ENCODE results near the gene NAT9. TPM values are rescaled to one million over a fixed set of nuclear protein-coding genes. Genes with fewer than 3 reads are reported as not detected.

Gene NAT9
- total and polyA plus RNA-seq, 2 donors (not counting 1 experiment from before 2014, with no cell fraction given) = 66.6 to 73.6 TPM

- H3K4me3 ChIP-seq (ENCODE audit: control extremely low read depth in 1 of 5, extremely low read depth in 1 of 5, insufficient read depth in 1 of 5, low read depth in 2 of 5, low read length in 4 of 5) = no peak overlapping the region
- no peaks in the 10 kb centered on the region for H4K20me1 ChIP-seq (ENCODE audit: control insufficient read depth, insufficient read depth, low read length, poor library complexity, severe bottlenecking)
- no peak overlapping the region for H2AFZ ChIP-seq (ENCODE audit: insufficient read depth, low read depth, low read length, poor library complexity, severe bottlenecking)
- no peak for TF ChIP-seq EZH2 (IDR thresholded peaks at IDR 0.05; ENCODE audit: borderline replicate concordance, insufficient read depth, low read depth, low read length, poor library complexity, severe bottlenecking)
- TF ChIP-seq, protein P1, sequence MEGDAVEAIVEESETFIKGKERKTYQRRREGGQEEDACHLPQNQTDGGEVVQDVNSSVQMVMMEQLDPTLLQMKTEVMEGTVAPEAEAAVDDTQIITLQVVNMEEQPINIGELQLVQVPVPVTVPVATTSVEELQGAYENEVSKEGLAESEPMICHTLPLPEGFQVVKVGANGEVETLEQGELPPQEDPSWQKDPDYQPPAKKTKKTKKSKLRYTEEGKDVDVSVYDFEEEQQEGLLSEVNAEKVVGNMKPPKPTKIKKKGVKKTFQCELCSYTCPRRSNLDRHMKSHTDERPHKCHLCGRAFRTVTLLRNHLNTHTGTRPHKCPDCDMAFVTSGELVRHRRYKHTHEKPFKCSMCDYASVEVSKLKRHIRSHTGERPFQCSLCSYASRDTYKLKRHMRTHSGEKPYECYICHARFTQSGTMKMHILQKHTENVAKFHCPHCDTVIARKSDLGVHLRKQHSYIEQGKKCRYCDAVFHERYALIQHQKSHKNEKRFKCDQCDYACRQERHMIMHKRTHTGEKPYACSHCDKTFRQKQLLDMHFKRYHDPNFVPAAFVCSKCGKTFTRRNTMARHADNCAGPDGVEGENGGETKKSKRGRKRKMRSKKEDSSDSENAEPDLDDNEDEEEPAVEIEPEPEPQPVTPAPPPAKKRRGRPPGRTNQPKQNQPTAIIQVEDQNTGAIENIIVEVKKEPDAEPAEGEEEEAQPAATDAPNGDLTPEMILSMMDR (IDR thresholded peaks at IDR 0.05) = no peak
- peaks cover 0 to 4% of the 10 kb centered on the region in 2 experiments for H3K36me3 ChIP-seq (replicated peaks in 1 of 2; ENCODE audit: control extremely low read depth in 1 of 2, control insufficient read depth in 1 of 2, extremely low read depth in 1 of 2, insufficient read depth in 2 of 2, low read length in 1 of 2)
- Mint-ChIP-seq H3K9me3 (ENCODE audit: insufficient read depth) (no peaks in the 10 kb centered on the region), H3K27ac (no peak overlapping the region), H3K27me3 (no peaks in the 10 kb centered on the region), H3K4me3 (no peak overlapping the region), H3K4me1 (no peaks in the 10 kb centered on the region)
- H3K79me2 ChIP-seq (ENCODE audit: control insufficient read depth, insufficient read depth, low read length) = no peaks in the 10 kb centered on the region
- intact Hi-C loops (cut with micrococcal nuclease) = no loop called here
- H3K27ac ChIP-seq (ENCODE audit: low read length in 2 of 2) = no peak overlapping the region
- no peaks in the 10 kb centered on the region for H3K4me1 ChIP-seq (ENCODE audit: control insufficient read depth in 2 of 2, insufficient read depth in 2 of 2, low read length in 2 of 2)
- 98% methylated on average over 11 of the region's 15 CpGs for WGBS (ENCODE audit: insufficient coverage)
- ChIA-PET POLR2A (interaction anchor here (0.6 kb wide), 1 partner anchor 350 kb away, joined by 8 read pairs; no protein-coding TSS in a partner anchor), CTCF (no interaction called here)
- no peaks in the 10 kb centered on the region for H3K9me3 ChIP-seq (ENCODE audit: control extremely low read depth in 1 of 3, control insufficient read depth in 2 of 3, insufficient read depth in 1 of 3, low read length in 2 of 3)
- DNase-seq (no peak), ATAC-seq (ENCODE audit: low read depth) (no peak)
- no peak overlapping the region for H3K4me2 ChIP-seq (replicated peaks; ENCODE audit: low read depth, low read length, poor library complexity, severe bottlenecking)
- H3K27me3 ChIP-seq (replicated peaks in 1 of 4; ENCODE audit: control extremely low read depth in 1 of 4, control insufficient read depth in 3 of 4, insufficient read depth in 4 of 4, low read length in 3 of 4) = no peaks in the 10 kb centered on the region
- H3K9ac ChIP-seq (ENCODE audit: low read length) = no peak overlapping the region
These were observed 34.7 kb upstream of the NAT9 start for GRCh38 chr17:74810699-74811485.

- WGBS (ENCODE audit: insufficient coverage) = 58% methylated on average over 10 of the region's 17 CpGs
- Histone ChIP-seq H3K9ac (ENCODE audit: low read length) (no peak overlapping the region), H3K36me3 (replicated peaks in 1 of 2; ENCODE audit: control extremely low read depth in 1 of 2, control insufficient read depth in 1 of 2, extremely low read depth in 1 of 2, insufficient read depth in 2 of 2, low read length in 1 of 2) (peaks cover 0 to 4% of the 10 kb centered on the region in 2 experiments), H3K4me1 (ENCODE audit: control insufficient read depth in 2 of 2, insufficient read depth in 2 of 2, low read length in 2 of 2) (no peaks in the 10 kb centered on the region), H3K27me3 (replicated peaks in 1 of 4; ENCODE audit: control extremely low read depth in 1 of 4, control insufficient read depth in 3 of 4, insufficient read depth in 4 of 4, low read length in 3 of 4) (no peaks in the 10 kb centered on the region), H3K4me3 (ENCODE audit: control extremely low read depth in 1 of 5, extremely low read depth in 1 of 5, insufficient read depth in 1 of 5, low read depth in 2 of 5, low read length in 4 of 5) (no peak overlapping the region), H3K9me3 (ENCODE audit: control extremely low read depth in 1 of 3, control insufficient read depth in 2 of 3, insufficient read depth in 1 of 3, low read length in 2 of 3) (no peaks in the 10 kb centered on the region), H3K4me2 (replicated peaks; ENCODE audit: low read depth, low read length, poor library complexity, severe bottlenecking) (no peak overlapping the region), H4K20me1 (ENCODE audit: control insufficient read depth, insufficient read depth, low read length, poor library complexity, severe bottlenecking) (no peaks in the 10 kb centered on the region), H3K27ac (ENCODE audit: low read length in 2 of 2) (no peak overlapping the region), H2AFZ (ENCODE audit: insufficient read depth, low read depth, low read length, poor library complexity, severe bottlenecking) (no peak overlapping the region), H3K79me2 (ENCODE audit: control insufficient read depth, insufficient read depth, low read length) (no peaks in the 10 kb centered on the region)
- TF ChIP-seq EZH2 (IDR thresholded peaks at IDR 0.05; ENCODE audit: borderline replicate concordance, insufficient read depth, low read depth, low read length, poor library complexity, severe bottlenecking) = no peak
- TF ChIP-seq, protein P1 (IDR thresholded peaks at IDR 0.05) = no peak
- Mint-ChIP-seq H3K27me3 (no peaks in the 10 kb centered on the region), H3K4me3 (no peak overlapping the region), H3K4me1 (no peaks in the 10 kb centered on the region), H3K9me3 (ENCODE audit: insufficient read depth) (no peaks in the 10 kb centered on the region), H3K27ac (no peak overlapping the region)
- POLR2A ChIA-PET = no interaction called here
- ATAC-seq (ENCODE audit: low read depth) = no peak
- no peak for DNase-seq
- CTCF ChIA-PET = interaction anchor here (1.0 kb wide), 1 partner anchor 186 kb away, joined by 3 read pairs; no protein-coding TSS in a partner anchor
- intact Hi-C loops (cut with micrococcal nuclease) = no loop called here
These were observed 32.7 kb upstream of the NAT9 start for GRCh38 chr17:74808714-74809430.

Data from B cell (primary cell).